Right forelimb (tissue), 1 donor: ENCODE data around the gene ITGA2B.
"Not testable (repeated sequence)": the region's sequence is repeated elsewhere in the genome, so short reads cannot be mapped to it uniquely, and the experiment has no call there.

Experiments
- DNase-seq: peaks from one replicate; pipeline ENCODE4 v3.0.0-alpha.2; 2018

The ITGA2B gene

DNA sequence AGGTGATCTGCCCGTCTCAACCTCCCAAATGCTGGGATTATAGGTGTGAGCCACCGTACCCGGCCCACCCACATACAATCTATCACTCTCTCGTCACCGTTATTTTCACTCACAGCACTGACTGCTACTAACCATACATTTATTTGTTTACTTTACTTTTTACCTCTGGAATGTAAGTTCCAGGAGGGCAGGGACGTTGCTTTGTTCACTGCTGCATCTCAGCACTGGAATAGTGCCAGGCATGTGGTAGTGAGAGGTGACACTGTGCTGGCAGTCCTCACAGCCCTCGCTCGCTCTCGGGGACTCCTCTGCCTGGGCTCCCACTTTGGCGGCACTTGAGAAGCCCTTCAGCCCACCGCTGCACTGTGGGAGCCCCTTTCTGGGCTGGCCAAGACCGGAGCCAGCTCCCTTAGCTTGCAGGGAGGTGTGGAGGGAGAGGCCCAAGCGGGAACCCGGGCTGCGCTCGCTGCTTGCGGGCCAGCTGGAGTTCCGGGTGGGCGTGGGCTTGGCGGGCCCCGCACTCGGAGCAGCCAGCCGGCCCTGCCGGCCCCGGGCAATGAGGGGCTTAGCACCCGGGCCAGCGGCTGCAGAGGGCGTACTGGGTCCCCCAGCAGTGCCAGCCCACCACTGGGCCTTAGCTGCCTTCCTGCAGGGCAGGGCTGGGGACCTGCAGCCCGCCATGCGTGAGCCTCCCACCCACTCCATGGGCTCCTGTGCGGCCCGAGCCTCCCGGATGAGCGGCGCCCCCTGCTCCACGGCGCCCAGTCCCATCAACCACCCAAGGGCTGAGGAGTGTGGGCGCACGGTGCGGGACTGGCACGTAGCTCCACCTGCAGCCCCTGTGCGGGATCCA lies 20.8 kb downstream of the ITGA2B start:
- not testable (repeated sequence) for DNase-seq

DNA sequence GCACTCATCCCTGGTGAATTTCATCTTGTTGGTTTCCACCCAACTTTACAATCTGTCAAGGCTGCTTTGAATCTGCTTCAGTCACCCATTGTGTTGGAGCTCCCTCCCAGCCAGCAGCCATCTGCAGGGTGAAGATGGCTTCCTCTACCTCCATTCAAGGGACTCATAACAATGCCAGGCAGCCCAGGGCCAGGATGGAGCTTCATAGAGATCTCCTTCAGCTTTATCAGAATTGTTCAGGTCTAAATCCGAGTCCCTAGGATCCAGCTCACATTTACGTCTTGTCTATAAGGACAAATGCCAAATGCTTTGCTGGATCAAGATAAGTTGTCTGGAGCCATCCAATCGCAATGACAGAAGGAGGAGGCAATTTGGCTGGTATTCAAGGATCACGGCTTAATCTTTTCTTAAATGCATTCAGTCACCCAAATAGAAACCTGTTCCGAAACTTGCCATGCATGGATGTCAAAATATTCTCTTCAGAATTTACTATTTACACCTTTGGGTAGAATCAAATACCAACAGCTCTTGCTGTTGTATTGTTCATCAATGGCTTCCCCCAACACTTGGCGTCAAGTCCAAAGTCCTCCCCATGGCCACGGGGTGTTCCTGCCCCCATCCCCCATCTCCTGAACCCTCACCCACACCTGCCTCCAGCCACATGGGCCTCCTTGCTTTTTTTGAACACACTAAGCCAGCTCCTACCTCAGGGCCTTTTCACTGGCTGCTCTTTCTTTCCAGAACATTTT lies 22.0 kb downstream of the ITGA2B start:
- no peak for DNase-seq

DNA sequence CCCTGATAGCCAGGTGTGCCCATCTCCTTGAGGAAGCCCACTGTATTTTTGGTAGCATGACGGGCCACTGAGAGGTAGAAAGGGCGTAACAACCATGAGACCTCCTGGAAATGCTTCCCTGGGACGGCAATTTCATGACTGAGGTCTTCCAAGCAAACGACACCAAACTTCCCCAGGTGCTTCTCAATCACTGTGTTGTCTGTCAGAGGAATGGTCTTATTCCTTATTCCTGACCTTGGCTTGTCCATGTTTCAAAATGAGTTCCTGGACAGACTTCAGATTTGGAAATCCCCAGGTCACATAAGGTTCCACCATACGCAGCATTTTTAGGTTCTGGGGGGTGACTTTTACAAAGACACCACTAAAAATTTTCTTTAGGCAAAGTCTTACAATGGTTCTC lies 24.4 kb downstream of the ITGA2B start:
- not testable (repeated sequence) for DNase-seq

DNA sequence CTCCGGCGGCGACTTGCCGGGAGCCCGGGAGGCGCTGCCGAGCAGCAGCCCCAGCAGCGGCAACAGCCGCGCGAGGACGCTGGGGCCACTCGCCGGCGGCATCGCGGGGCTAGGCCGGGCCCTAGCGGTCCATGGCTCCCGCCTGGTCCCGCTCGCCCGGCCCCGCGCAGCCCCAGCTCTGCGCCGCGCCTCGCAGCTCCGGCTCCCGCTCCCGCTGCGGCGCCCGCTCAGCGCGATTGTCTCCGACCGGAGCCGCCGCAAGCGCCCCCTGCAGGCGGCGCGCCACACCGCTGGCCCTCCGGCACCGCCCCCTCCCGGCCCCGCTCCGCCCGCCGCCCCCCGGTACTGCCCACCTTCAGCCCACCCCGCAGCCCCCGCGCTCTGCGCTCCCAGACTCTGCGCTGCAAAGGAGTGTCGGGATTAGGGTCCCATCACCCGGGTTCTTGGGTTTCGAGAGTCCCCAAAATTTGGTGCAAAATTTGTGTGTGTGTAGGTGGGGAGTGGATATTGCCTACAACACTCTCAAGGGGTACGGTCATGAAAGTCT lies 25.8 kb downstream of the ITGA2B start, which contains the start of gene FAM171A2:
TSS of gene FAM171A2 (minus strand) at position 241 of the 547 bp plus-strand sequence. CDS start at position 102, 139 bp downstream.
- peak; percentile 87 for DNase-seq

DNA sequence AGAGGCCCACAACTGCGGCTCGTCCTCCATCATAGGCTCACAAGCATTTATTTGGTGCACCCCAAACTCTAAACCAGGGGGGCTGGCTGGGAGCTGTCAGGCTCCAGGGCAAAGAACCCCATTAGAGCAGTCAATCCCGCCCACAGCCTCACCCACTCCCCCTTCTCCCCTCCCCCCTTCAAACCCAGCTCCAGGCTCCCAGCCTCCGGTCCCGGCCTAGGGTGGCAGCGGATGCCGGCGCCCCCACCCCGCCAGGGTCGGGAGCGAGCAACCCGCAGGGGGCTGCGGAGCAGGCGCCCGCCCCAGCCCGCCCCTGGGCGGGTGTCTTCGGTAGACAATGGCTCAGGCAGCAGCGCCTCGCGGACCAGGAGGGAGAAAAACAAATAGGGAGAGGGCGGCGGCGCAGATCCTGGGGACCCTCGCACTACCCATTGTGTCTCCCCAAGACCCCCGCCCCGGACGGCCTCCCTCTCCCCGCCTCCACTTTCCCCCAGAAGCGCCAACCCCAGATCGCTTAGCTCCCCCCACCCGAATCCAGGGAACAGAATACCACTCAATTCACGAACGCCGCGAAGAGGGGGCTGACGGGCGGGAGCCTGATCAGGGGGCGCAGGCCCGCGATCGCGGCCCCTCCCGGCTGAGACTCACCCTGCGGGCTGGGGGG lies 26.4 kb downstream of the ITGA2B start:
- peak; percentile 56 for DNase-seq

DNA sequence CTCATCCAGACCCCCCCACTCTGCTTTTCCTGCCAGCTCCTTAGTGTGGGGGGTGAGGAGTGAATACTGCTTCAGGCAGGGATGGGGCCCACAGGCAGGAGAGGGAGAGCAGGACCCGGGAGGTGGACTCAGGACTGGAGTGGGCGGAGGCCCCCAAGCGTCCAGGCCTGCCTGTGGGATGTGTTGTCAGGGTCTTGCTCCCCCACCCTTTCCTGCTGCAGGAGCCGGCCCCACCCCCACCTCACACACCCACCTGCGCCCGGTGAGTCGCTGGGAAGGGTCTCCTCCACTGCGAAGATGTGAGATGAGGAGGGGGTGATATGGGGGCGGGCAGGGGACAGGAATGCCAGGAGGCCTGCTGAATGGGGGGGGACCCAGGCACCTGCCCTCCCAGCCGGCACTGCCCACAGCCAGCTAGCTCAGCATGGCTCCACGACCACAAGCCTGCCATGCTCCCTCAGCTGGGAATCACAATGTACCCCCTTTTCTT lies 26.9 kb downstream of the ITGA2B start:
- no peak for DNase-seq

DNA sequence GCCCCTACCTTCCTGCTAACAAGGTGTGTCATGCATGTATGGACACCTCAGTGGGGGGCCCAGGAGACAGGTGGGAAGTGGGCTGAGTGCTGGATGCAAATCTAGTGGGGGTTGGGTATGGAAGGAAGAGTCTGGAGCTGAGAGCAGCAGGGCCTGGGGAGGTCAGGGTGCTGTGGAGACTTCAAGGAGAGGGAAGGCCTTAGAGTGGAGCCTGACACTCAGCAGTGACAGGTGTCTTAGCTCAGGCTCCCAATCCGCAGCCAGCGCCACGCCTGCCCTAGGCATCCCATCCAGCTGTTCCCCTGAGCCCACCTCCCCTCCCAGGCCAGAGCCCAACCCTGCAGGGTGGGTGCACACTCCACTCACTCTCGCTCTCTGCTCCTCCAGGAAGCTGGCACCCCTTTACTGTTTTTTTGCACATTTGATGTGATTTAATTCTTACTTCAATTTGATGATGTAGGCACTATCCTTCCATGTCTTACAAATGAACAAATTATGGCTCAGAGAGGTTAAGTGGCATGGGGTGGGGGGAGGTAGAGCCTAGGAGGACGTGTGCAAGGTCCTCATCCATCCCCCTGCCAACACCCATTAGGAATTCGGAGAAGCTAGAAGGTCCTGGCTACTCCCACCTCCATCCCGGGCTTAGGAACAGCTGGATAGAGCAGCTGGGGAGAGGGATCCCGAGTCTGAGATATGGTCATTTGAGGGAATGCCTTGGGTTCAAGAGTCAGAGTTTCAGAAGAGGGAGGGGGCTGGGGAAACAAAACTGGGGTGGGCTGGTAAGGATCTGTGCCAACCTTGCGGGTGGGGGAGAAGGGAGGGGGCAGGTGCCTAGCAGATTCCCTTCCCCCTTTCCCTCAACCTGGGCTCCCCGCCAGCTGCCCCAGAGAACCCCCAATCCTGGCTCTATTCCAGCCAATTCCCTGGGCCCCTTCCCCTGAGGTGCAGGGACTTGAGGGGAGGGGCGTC lies 27.9 kb downstream of the ITGA2B start:
- no peak for DNase-seq

DNA sequence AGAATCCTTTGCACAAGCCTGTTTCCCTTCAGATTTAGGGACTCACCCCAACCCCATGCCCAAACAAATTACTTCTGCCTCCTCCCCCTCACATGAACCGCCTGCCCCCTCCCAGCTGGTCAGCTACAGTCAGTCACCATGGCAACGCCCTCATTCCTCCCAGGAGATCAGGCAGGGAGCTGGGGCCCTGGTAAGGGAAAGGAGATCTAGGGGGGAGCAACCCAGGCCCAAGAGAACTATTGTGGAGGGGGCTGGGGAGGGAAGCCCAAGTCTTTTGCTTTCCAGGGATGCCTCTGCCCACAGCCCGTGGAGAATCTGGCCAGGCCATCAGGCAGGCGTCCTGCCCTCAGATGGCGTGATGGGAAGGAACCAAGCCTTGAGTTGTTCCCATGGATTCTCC lies 28.6 kb downstream of the ITGA2B start:
- DNase-seq = no peak

DNA sequence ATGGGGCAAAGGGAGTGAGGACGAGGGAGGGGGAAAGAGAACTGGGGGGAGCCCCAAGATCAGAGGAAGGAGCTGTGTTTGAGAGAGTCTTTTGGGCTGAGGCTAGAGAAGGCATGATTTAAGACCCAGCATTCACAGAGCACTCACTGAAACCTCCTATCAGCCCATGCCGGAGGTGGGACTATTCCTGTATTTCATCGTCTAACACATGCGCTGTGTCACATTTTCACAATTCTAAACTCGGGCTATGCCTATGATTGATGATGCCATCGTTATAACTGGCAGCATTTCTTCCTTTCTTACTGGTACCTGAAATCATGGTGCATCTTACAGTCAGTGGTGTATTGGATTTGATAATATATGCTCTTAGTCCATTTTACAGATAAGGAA lies 29.3 kb downstream of the ITGA2B start:
- no peak for DNase-seq

DNA sequence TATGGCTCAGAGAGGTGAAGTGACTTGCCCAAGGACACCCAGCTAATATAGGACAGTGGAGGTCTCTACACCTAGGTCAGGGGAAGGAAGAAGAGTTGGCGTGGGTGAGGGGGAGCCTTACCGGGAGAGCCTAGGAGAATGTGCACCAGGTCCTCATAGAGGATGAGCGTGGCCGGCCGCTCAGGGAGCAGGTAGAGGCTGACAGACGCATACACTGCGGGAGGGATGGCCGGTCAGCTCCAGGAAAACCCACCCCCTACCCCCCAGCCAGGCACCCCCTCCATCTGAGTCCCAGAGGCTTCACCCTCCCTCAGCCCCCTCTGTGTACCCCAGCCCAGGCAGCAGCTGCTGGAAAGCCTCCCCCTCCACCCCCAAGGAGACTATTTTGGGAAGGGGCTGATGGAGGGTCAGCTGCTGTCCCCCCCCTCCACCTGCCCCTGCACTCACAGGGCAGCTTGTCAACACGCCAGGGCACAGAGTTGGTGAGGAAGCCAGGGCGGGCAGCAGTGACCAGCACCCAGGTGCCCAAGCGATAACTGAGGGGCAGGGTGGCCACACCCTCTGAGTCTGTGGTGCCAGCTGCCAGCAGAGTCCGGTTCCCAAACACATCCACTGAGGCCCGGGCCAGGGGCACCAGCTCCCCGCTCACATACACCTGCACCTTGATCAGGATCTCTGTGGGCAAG lies 29.8 kb downstream of the ITGA2B start:
- DNase-seq = no peak

DNA sequence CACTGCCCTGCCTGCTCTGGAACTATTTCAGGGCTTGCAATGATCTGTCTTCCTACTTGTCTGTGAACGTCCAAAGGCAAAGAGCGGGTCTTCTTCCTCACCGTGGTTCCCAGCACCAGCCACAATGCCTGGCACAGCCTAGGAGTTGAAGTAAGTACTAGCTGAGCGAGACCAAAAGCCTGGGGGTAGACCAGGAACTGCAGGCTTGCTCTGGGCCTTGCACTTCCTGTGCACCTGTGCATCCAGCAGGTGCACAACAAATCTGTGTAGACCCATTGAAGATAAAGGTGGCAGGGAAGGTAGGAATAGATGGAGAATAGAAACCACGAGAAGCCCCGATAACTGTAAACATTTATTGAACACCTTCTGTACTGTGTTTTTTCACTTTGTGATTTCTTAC lies 30.4 kb downstream of the ITGA2B start:
- no peak for DNase-seq

DNA sequence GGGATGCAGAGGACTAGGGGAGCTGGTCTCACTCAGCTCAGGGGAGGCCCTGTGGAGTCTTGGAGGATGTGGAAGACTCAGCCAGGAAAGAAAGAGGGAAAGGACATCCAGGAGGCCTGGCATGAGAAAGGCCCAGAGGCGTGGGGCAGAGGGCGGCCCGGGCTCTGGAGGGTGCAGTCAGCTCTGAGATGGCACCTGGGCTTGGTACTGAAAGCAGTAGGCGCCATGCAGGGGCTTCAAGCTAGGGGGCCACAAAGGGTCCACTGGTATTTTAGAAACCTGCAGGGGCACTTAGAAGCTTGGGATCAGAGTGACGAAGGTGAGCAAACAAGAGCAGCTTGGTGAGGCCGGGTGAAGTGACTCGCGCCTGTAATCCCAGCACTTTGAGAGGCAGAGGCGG lies 31.4 kb downstream of the ITGA2B start:
- no peak for DNase-seq

DNA sequence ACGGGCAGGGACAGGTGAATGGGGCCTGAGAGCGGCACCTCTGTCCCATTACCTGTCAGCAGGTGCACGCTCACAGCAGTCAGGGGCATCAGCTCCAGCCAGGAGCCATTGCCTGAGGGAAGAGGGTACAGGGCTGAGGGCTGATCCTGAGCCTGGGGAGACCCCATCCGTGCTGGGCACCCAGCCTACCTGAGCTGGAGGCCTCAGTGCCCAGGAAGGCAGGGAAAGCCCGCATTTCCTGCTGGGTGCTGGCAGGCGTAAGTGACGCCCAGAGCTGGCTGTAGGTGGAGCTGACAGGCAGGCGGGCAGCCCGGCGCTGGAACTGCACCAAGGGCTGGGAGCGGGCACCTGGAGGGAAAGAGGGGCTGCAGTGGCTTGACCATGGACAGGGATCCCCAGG lies 33.2 kb downstream of the ITGA2B start:
- no peak for DNase-seq

DNA sequence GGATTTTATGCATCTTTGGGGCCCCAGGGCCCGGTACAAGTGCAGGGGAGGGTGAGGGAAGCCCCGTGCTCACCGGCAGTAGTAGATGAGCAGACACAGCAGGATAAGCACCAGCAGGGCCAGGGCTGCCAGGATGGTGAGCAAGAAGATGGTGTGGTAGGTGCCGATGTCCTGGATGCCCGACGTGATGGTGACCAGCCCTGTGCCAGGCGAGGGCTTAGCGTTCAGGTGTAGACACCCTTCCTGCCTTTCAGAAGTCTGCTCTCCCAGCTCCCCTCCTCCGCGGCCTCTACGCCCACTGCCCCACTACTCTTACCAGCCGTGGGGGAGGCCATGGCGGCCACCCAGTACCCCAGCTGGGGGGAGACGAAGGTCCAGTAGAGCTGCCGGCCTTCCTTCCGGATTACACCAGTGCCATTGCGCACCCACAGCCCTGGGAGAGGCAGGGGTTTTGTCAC lies 33.8 kb downstream of the ITGA2B start:
- DNase-seq = no peak

DNA sequence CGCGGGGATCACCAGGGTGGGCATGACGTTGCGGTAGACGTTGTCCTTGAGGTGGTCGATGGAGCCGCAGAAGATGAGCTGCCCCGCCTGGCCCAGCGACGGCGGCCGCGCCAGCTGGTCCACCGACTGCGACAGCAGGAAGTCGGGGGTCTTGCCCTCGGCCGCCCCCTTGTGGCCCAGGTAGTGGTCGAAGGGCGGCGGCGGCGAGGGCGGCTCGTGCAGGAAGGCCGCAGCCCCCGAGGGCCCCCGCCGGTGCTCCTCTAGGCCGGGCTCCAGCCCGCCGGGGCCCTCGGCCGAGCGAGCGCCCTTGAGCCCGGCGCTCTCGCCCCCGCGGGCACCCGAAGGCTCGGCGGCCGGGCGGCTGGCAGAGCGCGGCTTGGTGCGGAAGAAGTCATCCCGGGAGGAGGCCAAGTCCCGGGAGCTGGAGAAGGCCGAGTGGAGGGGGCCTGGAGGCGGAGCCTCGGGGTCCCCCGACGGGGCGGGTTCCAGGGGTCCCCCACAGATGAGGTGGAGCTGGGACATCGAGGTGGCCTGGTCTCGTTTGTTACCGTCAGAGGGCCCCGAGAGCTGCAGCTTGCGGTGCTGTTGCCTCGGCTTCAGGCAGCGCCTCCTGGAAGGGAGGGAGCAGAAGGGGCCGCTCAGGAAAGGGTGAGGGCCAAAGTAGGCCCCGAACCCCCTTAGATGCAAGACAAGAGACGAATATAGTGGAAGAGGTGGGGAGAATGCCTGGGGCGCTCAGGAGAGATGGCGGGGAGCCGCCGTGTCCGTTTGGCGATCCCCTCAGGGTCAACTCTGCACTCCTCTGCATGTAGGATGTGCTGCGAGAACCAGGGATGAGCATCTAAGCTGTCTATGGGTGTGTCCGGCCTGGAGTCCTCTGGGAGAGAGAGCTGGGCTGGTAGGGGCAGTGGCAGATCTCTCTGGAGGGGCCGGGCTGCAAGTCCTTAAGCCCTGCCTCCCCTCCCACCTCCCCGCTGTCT lies 34.6 kb downstream of the ITGA2B start:
- peak; percentile 81 for DNase-seq

DNA sequence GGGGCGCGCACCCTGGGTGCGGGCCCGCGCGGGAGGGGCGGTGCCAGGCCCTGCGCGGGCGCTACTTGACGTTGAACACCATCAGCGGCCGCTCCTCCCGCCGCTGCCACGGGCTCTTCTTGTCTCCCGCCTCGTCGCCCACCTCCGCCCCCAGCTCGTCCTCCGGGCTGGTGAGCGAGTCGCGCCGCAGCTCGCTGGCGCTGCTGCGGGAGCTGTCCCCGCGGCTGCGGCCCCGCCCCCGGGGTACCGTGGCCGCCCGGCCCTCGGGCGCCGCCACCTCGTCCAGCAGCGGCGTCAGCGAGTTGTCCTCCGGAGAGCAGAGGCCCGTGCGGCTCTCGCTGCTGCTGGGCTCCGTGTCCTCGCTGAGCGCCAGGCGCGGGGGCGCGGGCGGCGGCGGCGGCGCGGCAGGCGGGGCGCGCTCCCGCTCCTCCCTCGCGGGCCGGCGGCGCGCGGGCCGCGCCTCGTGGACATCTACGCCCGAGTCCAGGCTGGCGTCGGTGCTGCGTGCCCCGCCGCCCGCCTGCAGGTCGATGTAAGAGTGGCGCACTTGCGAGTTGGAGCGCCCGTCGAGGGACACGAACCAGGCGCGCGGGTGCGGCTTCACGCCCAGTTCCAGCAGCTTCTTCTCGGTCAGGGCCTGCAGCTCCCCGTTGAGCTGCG lies 35.6 kb downstream of the ITGA2B start:
- DNase-seq = peak; percentile 67

DNA sequence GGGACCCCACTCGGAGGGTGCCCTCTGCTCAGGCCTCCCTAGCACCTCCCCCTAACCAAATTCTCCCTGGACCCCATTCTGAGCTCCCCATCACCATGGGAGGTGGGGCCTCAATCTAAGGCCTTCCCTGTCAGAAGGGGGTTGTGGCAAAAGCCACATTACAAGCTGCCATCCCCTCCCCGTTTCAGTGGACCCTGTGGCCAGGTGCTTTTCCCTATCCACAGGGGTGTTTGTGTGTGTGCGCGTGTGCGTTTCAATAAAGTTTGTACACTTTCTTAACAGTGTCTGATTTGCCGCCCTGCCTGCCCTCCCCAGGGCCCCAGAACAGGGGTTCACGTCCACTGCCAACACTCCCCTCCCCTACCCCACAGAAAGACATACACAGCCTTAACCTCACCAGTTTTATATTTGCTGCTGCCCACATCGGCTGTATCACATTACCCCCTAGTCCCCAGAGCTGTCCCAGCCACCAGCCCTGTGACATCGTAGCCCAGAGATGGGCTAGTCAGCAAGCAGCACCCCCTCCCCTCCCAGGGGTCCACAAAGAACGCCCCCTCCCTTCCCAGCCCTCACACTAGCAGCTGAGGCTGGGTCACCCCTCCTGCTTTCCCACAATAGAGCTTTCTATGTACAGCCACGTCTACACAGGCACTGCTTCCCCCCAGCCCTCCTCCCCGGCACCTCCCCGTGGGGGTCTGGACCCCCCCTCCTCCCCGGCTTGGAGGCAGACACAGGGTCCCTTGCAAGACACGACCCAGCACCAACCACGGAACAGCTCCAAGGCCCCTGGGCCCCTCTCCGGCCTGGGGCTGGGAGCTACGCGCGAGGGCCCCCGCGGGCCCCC lies 36.4 kb downstream of the ITGA2B start:
- DNase-seq = peak; percentile 66
